ENCODE results near the gene ESR1. TPM values are rescaled to one million over a fixed set of nuclear protein-coding genes. Genes with fewer than 3 reads are reported as not detected.

ESR1 gene
- total RNA-seq, 1 experiment from 2014 or later, result 4.1 TPM

DNA sequence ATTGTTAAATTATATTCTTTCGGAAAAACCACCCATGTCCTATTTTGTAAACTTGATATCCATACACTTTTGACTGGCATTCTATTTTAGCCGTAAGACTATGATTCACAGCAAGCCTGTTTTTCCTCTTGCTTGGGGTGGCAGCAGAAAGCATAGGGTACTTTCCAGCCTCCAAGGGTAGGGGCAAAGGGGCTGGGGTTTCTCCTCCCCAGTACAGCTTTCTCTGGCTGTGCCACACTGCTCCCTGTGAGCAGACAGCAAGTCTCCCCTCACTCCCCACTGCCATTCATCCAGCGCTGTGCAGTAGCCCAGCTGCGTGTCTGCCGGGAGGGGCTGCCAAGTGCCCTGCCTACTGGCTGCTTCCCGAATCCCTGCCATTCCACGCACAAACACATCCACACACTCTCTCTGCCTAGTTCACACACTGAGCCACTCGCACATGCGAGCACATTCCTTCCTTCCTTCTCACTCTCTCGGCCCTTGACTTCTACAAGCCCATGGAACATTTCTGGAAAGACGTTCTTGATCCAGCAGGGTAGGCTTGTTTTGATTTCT, 2.1 kb upstream of the ESR1 start:
- no peak overlapping the region for H2AFZ ChIP-seq (ENCODE audit: low read length)
- 0 out of 2 replicates have a peak, but pooled peaks cover 4% of the 10 kb centered on the region for H4K20me1 ChIP-seq (ENCODE audit: insufficient read depth, low read depth, low read length)
- H3K79me2 ChIP-seq (ENCODE audit: low read length), result no peaks in the 10 kb centered on the region
- H3K27me3 ChIP-seq (ENCODE audit: low read length), result no peaks in the 10 kb centered on the region
- no peak overlapping the region for H3K27ac ChIP-seq (ENCODE audit: low read length)
- H3K9ac ChIP-seq (ENCODE audit: low read length), result no peak overlapping the region
- no peak overlapping the region for H3K4me2 ChIP-seq (ENCODE audit: low read depth, low read length, poor library complexity, severe bottlenecking)
- no peaks in the 10 kb centered on the region for H3K9me3 ChIP-seq (ENCODE audit: low read length)
- H3K9me2 ChIP-seq (replicated peaks; ENCODE audit: insufficient read depth, low read length), result no peaks in the 10 kb centered on the region
- peaks cover 9% of the 10 kb centered on the region for H3K4me1 ChIP-seq (ENCODE audit: low read length)
- DNase-seq, result no peak
- no peak overlapping the region for H3K4me3 ChIP-seq (ENCODE audit: low read length)
- no peaks in the 10 kb centered on the region for H3K36me3 ChIP-seq (ENCODE audit: insufficient read depth, low read length)

DNA sequence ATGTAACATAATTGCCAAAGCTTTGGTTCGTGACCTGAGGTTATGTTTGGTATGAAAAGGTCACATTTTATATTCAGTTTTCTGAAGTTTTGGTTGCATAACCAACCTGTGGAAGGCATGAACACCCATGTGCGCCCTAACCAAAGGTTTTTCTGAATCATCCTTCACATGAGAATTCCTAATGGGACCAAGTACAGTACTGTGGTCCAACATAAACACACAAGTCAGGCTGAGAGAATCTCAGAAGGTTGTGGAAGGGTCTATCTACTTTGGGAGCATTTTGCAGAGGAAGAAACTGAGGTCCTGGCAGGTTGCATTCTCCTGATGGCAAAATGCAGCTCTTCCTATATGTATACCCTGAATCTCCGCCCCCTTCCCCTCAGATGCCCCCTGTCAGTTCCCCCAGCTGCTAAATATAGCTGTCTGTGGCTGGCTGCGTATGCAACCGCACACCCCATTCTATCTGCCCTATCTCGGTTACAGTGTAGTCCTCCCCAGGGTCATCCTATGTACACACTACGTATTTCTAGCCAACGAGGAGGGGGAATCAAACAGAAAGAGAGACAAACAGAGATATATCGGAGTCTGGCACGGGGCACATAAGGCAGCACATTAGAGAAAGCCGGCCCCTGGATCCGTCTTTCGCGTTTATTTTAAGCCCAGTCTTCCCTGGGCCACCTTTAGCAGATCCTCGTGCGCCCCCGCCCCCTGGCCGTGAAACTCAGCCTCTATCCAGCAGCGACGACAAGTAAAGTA, 547 bp upstream of the ESR1 start:
- Histone ChIP-seq H3K9me3 (ENCODE audit: low read length) (no peaks in the 10 kb centered on the region), H3K9ac (ENCODE audit: low read length) (no peak overlapping the region), H3K27ac (ENCODE audit: low read length) (no peak overlapping the region), H3K36me3 (ENCODE audit: insufficient read depth, low read length) (no peaks in the 10 kb centered on the region), H3K27me3 (ENCODE audit: low read length) (no peaks in the 10 kb centered on the region), H4K20me1 (ENCODE audit: insufficient read depth, low read depth, low read length) (0 out of 2 replicates have a peak, but pooled peaks cover 4% of the 10 kb centered on the region), H3K4me2 (ENCODE audit: low read depth, low read length, poor library complexity, severe bottlenecking) (no peak overlapping the region), H3K4me3 (ENCODE audit: low read length) (no peak overlapping the region), H3K79me2 (ENCODE audit: low read length) (no peaks in the 10 kb centered on the region), H3K9me2 (replicated peaks; ENCODE audit: insufficient read depth, low read length) (no peaks in the 10 kb centered on the region), H2AFZ (ENCODE audit: low read length) (no peak overlapping the region), H3K4me1 (ENCODE audit: low read length) (peaks cover 9% of the 10 kb centered on the region)
- DNase-seq, result no peak

DNA sequence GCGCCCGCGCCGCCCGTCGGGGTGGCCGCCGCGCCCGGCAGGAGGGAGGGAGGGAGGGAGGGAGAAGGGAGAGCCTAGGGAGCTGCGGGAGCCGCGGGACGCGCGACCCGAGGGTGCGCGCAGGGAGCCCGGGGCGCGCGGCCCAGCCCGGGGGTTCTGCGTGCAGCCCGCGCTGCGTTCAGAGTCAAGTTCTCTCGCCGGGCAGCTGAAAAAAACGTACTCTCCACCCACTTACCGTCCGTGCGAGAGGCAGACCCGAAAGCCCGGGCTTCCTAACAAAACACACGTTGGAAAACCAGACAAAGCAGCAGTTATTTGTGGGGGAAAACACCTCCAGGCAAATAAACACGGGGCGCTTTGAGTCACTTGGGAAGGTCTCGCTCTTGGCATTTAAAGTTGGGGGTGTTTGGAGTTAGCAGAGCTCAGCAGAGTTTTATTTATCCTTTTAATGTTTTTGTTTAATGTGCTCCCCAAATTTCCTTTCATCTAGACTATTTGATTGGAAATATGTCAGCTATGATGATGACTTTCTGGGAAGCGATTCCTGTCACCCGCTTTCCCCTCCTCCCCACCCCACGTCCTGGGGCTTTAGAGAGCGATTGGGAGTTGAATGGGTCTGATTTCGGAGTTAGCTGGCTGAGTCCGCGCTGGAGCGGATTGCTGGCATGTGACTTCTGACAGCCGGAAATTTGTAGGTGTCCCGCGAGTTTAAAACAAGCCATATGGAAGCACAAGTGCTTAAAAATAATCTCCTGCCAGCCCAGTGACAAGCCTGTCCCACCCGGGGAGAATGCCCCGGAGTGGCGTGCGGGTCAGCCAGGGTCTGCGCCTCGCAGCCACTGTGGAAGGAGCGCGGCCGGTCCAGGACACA, 1.1 kb downstream of the ESR1 start:
- Histone ChIP-seq H3K27me3 (ENCODE audit: low read length) (no peaks in the 10 kb centered on the region), H3K79me2 (ENCODE audit: low read length) (no peaks in the 10 kb centered on the region), H3K36me3 (ENCODE audit: insufficient read depth, low read length) (no peaks in the 10 kb centered on the region), H3K27ac (ENCODE audit: low read length) (no peak overlapping the region), H3K9ac (ENCODE audit: low read length) (no peak overlapping the region), H3K4me1 (ENCODE audit: low read length) (peaks cover 14% of the 10 kb centered on the region), H3K4me3 (ENCODE audit: low read length) (no peak overlapping the region), H4K20me1 (ENCODE audit: insufficient read depth, low read depth, low read length) (0 out of 2 replicates have a peak, but pooled peaks cover 4% of the 10 kb centered on the region), H2AFZ (ENCODE audit: low read length) (no peak overlapping the region), H3K4me2 (ENCODE audit: low read depth, low read length, poor library complexity, severe bottlenecking) (no peak overlapping the region), H3K9me3 (ENCODE audit: low read length) (no peaks in the 10 kb centered on the region), H3K9me2 (replicated peaks; ENCODE audit: insufficient read depth, low read length) (no peaks in the 10 kb centered on the region)
- DNase-seq, result no peak

DNA sequence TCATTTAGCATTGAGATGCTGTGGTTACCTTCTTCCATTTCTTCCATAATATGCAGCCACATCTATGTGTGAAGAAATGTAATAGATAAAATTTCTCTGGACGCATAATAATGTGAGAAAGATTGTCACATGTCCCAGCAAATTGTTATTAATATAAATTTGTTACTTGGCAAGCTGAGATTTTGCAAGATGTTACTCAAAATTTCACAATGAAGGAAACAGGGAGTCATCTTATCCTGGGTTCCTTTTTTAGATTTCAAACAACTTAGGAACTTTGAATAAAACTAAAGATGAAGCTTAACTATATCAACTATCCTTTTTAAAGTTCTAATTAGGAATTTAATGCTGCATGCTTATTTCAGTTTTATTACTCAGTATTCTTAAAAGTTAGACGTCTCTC, 3.6 kb downstream of the ESR1 start:
- Histone ChIP-seq H2AFZ (ENCODE audit: low read length) (no peak overlapping the region), H3K9me2 (replicated peaks; ENCODE audit: insufficient read depth, low read length) (no peaks in the 10 kb centered on the region), H3K9me3 (ENCODE audit: low read length) (no peaks in the 10 kb centered on the region), H3K79me2 (ENCODE audit: low read length) (no peaks in the 10 kb centered on the region), H3K9ac (ENCODE audit: low read length) (no peak overlapping the region), H3K4me1 (ENCODE audit: low read length) (peaks cover 18% of the 10 kb centered on the region), H4K20me1 (ENCODE audit: insufficient read depth, low read depth, low read length) (no peaks in the 10 kb centered on the region), H3K4me3 (ENCODE audit: low read length) (no peak overlapping the region), H3K27me3 (ENCODE audit: low read length) (no peaks in the 10 kb centered on the region), H3K27ac (ENCODE audit: low read length) (no peak overlapping the region), H3K4me2 (ENCODE audit: low read depth, low read length, poor library complexity, severe bottlenecking) (no peak overlapping the region), H3K36me3 (ENCODE audit: insufficient read depth, low read length) (no peaks in the 10 kb centered on the region)
- no peak for DNase-seq

DNA sequence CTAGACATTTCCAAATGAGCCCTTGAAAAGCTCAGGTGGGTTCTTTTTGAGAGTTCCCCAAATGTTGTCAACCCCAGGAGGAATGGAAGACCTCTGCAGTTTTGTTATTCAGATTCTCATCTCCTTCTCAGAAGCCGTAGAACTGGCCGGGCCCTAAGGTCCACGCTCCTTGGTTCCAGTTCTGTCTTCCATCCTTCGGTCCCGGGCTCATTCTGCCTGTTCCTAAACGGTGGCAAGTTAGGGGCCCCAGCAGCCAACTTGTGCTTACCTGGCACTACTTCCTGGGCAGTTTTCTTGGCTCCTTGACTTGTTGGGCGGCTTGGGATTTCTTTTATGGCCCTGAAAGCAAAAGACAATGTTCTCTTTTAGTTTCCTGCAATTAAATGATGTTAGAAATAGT, 6.4 kb downstream of the ESR1 start:
- H3K9ac ChIP-seq (ENCODE audit: low read length), result no peak overlapping the region
- H3K79me2 ChIP-seq (ENCODE audit: low read length), result no peaks in the 10 kb centered on the region
- DNase-seq, result no peak
- H3K9me2 ChIP-seq (replicated peaks; ENCODE audit: insufficient read depth, low read length), result no peaks in the 10 kb centered on the region
- H3K27ac ChIP-seq (ENCODE audit: low read length), result no peak overlapping the region
- no peaks in the 10 kb centered on the region for H3K27me3 ChIP-seq (ENCODE audit: low read length)
- no peaks in the 10 kb centered on the region for H4K20me1 ChIP-seq (ENCODE audit: insufficient read depth, low read depth, low read length)
- no peaks in the 10 kb centered on the region for H3K9me3 ChIP-seq (ENCODE audit: low read length)
- no peak overlapping the region for H3K4me3 ChIP-seq (ENCODE audit: low read length)
- no peak overlapping the region for H3K4me2 ChIP-seq (ENCODE audit: low read depth, low read length, poor library complexity, severe bottlenecking)
- no peak overlapping the region for H2AFZ ChIP-seq (ENCODE audit: low read length)
- H3K4me1 ChIP-seq (ENCODE audit: low read length), result peaks cover 20% of the 10 kb centered on the region
- no peaks in the 10 kb centered on the region for H3K36me3 ChIP-seq (ENCODE audit: insufficient read depth, low read length)

DNA sequence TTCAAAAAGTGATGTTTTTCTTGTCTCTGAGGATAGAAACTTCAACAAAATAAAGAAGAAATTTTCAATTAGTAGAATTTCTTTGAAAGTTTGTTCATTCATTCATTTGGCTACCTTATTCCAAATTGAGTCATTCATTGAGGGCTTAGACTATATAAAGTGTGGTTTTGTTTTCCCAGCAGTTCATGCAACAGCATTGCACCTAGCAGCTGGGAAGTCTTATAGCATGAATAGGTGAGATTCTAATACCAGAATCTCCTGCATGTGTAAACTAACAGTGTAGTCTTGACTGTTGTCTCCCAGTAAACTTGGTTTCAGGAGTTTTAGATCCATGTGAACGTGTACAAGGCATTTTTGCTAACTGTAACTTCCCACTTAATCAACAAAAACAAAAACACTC, 7.1 kb downstream of the ESR1 start:
- Histone ChIP-seq H3K4me3 (ENCODE audit: low read length) (no peak overlapping the region), H3K9me3 (ENCODE audit: low read length) (no peaks in the 10 kb centered on the region), H3K27ac (ENCODE audit: low read length) (no peak overlapping the region), H3K4me1 (ENCODE audit: low read length) (peaks cover 20% of the 10 kb centered on the region), H3K79me2 (ENCODE audit: low read length) (no peaks in the 10 kb centered on the region), H3K4me2 (ENCODE audit: low read depth, low read length, poor library complexity, severe bottlenecking) (no peak overlapping the region), H2AFZ (ENCODE audit: low read length) (no peak overlapping the region), H3K36me3 (ENCODE audit: insufficient read depth, low read length) (no peaks in the 10 kb centered on the region), H3K9me2 (replicated peaks; ENCODE audit: insufficient read depth, low read length) (no peaks in the 10 kb centered on the region), H4K20me1 (ENCODE audit: insufficient read depth, low read depth, low read length) (no peaks in the 10 kb centered on the region), H3K9ac (ENCODE audit: low read length) (no peak overlapping the region), H3K27me3 (ENCODE audit: low read length) (no peaks in the 10 kb centered on the region)
- DNase-seq, result no peak

DNA sequence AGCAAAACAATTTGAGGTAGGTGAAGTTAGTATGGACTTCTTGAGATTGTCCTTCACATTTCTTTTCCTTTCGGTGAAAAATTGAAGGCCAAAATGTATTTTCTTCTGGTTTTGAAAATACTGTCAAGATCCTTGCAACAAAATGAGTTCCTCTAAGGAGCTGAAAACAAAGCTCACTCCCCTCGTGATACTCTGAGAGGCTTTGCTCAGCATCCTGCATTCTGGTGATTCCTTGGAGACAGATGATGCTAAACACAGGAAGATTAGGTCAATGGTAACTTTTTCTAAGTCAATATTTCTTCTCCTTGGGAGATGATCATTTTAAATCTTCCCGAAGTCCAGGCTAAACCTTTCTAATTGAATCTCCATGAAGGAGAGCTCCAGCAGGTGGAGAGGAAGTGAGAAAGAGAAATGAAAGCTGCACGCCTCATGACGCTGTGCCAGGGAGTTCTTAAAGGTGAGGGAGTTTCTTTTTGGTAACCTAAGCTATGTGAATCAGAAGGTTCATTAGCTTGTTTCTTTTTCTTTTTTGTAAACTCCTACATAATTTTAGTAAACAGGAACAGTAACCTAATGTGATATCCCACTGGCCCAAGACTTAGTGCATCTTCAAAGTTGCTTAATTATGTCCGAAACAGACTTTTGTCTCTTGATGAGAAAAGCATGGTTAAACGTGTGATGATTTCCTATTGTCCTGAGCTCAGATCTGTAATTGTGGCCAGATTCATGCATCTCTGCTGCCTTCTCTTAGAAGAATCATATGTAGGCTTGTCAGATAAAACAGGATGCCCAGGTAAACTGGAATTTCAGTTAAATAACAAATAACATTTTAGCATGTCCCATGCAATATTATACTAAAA, 15.0 kb downstream of the ESR1 start:
- peak overlapping the region; percentile 39 for H3K4me3 ChIP-seq (ENCODE audit: low read length)
- H3K79me2 ChIP-seq (ENCODE audit: low read length), result no peaks in the 10 kb centered on the region
- H4K20me1 ChIP-seq (ENCODE audit: insufficient read depth, low read depth, low read length), result no peaks in the 10 kb centered on the region
- peak overlapping the region; percentile 38 for H3K9ac ChIP-seq (ENCODE audit: low read length)
- H3K36me3 ChIP-seq (ENCODE audit: insufficient read depth, low read length), result no peaks in the 10 kb centered on the region
- no peaks in the 10 kb centered on the region for H3K27me3 ChIP-seq (ENCODE audit: low read length)
- H2AFZ ChIP-seq (ENCODE audit: low read length), result 0 out of 2 replicates have a peak overlapping the region, but pooled peaks have one; percentile 27
- H3K9me3 ChIP-seq (ENCODE audit: low read length), result no peaks in the 10 kb centered on the region
- H3K4me2 ChIP-seq (ENCODE audit: low read depth, low read length, poor library complexity, severe bottlenecking), result peak overlapping the region; percentile 60
- no peaks in the 10 kb centered on the region for H3K9me2 ChIP-seq (replicated peaks; ENCODE audit: insufficient read depth, low read length)
- peaks cover 20% of the 10 kb centered on the region for H3K4me1 ChIP-seq (ENCODE audit: low read length)
- DNase-seq, result peak; percentile 78
- peak overlapping the region; percentile 13 for H3K27ac ChIP-seq (ENCODE audit: low read length)

Measured in Karpas-422 (cell line).